ENCODE data around the gene STARD8.

- TF ChIP-seq POLR2AphosphoS5 (IDR thresholded peaks at IDR 0.05; ENCODE audit: insufficient read depth in 1 of 2, low read depth in 1 of 2), result no peak
- TF ChIP-seq CTCF (IDR thresholded peaks at IDR 0.05), result no peak
- TF ChIP-seq POLR2A (IDR thresholded peaks at IDR 0.05), result no peak
Observed at GRCh38 chrX:68743754-68744153, 96.3 kb downstream of the STARD8 start.

All from vagina (tissue), 2 donors.